H1 (cell line): ENCODE measurements around the gene FGD4. TPM values are rescaled to one million over a fixed set of nuclear protein-coding genes. Genes with fewer than 3 reads are reported as not detected.

Source experiments
- CTCF ChIA-PET: fragments of 300-600 bp; sonication (Branson Sonifier 250); formaldehyde crosslinking; loops from one replicate; lab custom pipeline; 2021; ENCODE audit not compliant: partially characterized antibody; lab: Charles Lee
- POLR2A ChIA-PET: fragments of 300-600 bp; sonication (Branson Sonifier 250); formaldehyde crosslinking; loops from one replicate; lab custom pipeline; 2021; ENCODE audit warnings: inconsistent platforms; ENCODE audit not compliant: partially characterized antibody; lab: Charles Lee
- DNase-seq, 2 experiments: peaks; one replicate each; pipeline versions ENCODE4 v3.0.0 to v3.0.0-alpha.2; 2010 to 2022; ENCODE audit warnings: low spot score in 2 of 2, low read depth in 1 of 2, mixed read lengths in 1 of 2
- FAIRE-seq: peaks from 2 replicates; lab custom pipeline; 2011; peaks lifted over from hg19 to GRCh38; lab: Jason Lieb, UNC
- H2AFZ ChIP-seq: 2 replicates; pipeline ENCODE4 v1.8.1; 2012; ENCODE audit warnings: low read length, inconsistent platforms
- H2AK5ac ChIP-seq: 2 replicates; pipeline ENCODE4 v1.6.1; 2013; ENCODE audit warnings: low read depth, low read length
- H2BK120ac ChIP-seq: replicated peaks from 2 replicates; pipeline ENCODE3; 2013; ENCODE audit warnings: low read depth, low read length, inconsistent platforms
- H2BK12ac ChIP-seq: 2 replicates; pipeline ENCODE4 v1.6.1; 2013; ENCODE audit warnings: low read depth, low read length
- H2BK15ac ChIP-seq: 2 replicates; pipeline ENCODE4 v1.6.1; 2013; ENCODE audit warnings: low read length
- H2BK20ac ChIP-seq: 2 replicates; pipeline ENCODE4 v1.6.1; 2013; ENCODE audit warnings: low read length
- H2BK5ac ChIP-seq: 2 replicates; pipeline ENCODE4 v1.6.1; 2013; ENCODE audit warnings: low read depth, low read length
- H3K14ac ChIP-seq: 2 replicates; pipeline ENCODE4 v1.6.1; 2013; ENCODE audit warnings: inconsistent platforms; ENCODE audit not compliant: insufficient read length
- H3K18ac ChIP-seq: 2 replicates; pipeline ENCODE4 v1.6.1; 2013; ENCODE audit warnings: low read length; ENCODE audit errors: extremely low read depth
- H3K23ac ChIP-seq: 2 replicates; pipeline ENCODE4 v1.6.1; 2013; ENCODE audit warnings: inconsistent platforms; ENCODE audit not compliant: insufficient read length
- H3K23me2 ChIP-seq: 2 replicates; pipeline ENCODE4 v1.6.1; 2013; ENCODE audit warnings: low read depth, low read length
- H3K27ac ChIP-seq: 2 replicates; pipeline ENCODE4 v1.6.1; 2011; ENCODE audit warnings: low read depth, low read length, inconsistent platforms
- H3K27me3 ChIP-seq, 4 experiments: replicated peaks in 1 of 4; 1 replicate in 1 of 4; 2 replicates in 3 of 4; pipeline versions ENCODE4 v1.6.1 to v1.8.1; 2011 to 2013; ENCODE audit warnings: low read length in 3 of 4, mild to moderate bottlenecking in 3 of 4, inconsistent platforms in 2 of 4, mixed read lengths in 2 of 4, moderate library complexity in 1 of 4; ENCODE audit not compliant: control insufficient read depth in 3 of 4, insufficient read depth in 3 of 4; ENCODE audit errors: extremely low read depth in 1 of 4
- H3K36me3 ChIP-seq, 4 experiments: 2 replicates each; pipeline versions ENCODE4 v1.6.1 to v1.8.1; 2011 to 2013; ENCODE audit warnings: mild to moderate bottlenecking in 4 of 4, low read length in 3 of 4, moderate library complexity in 2 of 4, control low read depth in 1 of 4, inconsistent platforms in 1 of 4; ENCODE audit not compliant: insufficient read depth in 4 of 4, control insufficient read depth in 2 of 4
- H3K4ac ChIP-seq: replicated peaks from 2 replicates; pipeline ENCODE3; 2013; ENCODE audit warnings: low read length, low read depth, mixed read lengths, inconsistent platforms; ENCODE audit not compliant: insufficient read length
- H3K4me1 ChIP-seq, 4 experiments: replicated peaks in 1 of 4; 1 replicate in 1 of 4; 2 replicates in 3 of 4; pipeline versions ENCODE4 v1.6.1 to v1.8.1; 2011 to 2013; ENCODE audit warnings: low read length in 3 of 4, inconsistent platforms in 2 of 4, mixed read lengths in 1 of 4; ENCODE audit not compliant: insufficient read depth in 4 of 4, control insufficient read depth in 3 of 4
- H3K4me2 ChIP-seq, 2 experiments: 2 replicates each; pipeline versions ENCODE4 v1.6.1 to v1.8.1; 2011 to 2013; ENCODE audit warnings: low read depth in 2 of 2, low read length in 2 of 2, control low read depth in 1 of 2, inconsistent platforms in 1 of 2, mild to moderate bottlenecking in 1 of 2; ENCODE audit not compliant: insufficient read depth in 1 of 2
- H3K4me3 ChIP-seq, 4 experiments: fragments of 200-600, 300-600 bp in 1 of 4; sonication (generic), shearing (Covaris generic), sonication (Bioruptor Twin) in 1 of 4; 2 replicates each; pipeline versions ENCODE4 v1.5.1 to v1.8.1; 2011 to 2016; ENCODE audit warnings: low read length in 4 of 4, low read depth in 3 of 4, control low read depth in 2 of 4, inconsistent platforms in 2 of 4, mild to moderate bottlenecking in 2 of 4, mixed read lengths in 1 of 4, moderate library complexity in 1 of 4; ENCODE audit not compliant: insufficient read depth in 2 of 4; ENCODE audit errors: extremely low read depth in 1 of 4
- H3K56ac ChIP-seq: replicated peaks from 2 replicates; pipeline ENCODE3; 2013; ENCODE audit warnings: low read depth, mild to moderate bottlenecking, mixed read lengths, low read length, inconsistent platforms; ENCODE audit not compliant: insufficient read length
- H3K79me1 ChIP-seq: 2 replicates; pipeline ENCODE4 v1.6.1; 2013; ENCODE audit warnings: low read depth, low read length, control low read depth
- H3K79me2 ChIP-seq, 2 experiments: 2 replicates each; pipeline versions ENCODE4 v1.6.1 to v1.8.1; 2012 to 2013; ENCODE audit warnings: low read length in 2 of 2, mild to moderate bottlenecking in 2 of 2, inconsistent platforms in 1 of 2; ENCODE audit not compliant: insufficient read depth in 2 of 2, control insufficient read depth in 1 of 2
- H3K9ac ChIP-seq, 4 experiments: replicated peaks in 1 of 4; 1 replicate in 1 of 4; 2 replicates in 3 of 4; pipeline versions ENCODE4 v1.6.1 to v1.8.1; 2011 to 2013; ENCODE audit warnings: low read depth in 3 of 4, low read length in 3 of 4, control low read depth in 2 of 4, mild to moderate bottlenecking in 2 of 4, moderate library complexity in 2 of 4, inconsistent platforms in 1 of 4; ENCODE audit errors: extremely low read depth in 1 of 4
- H3K9me3 ChIP-seq, 2 experiments: 2 replicates each; pipeline versions ENCODE4 v1.6.1 to v1.8.1; 2012 to 2013; ENCODE audit warnings: mild to moderate bottlenecking in 2 of 2, moderate library complexity in 2 of 2, control low read depth in 1 of 2, inconsistent platforms in 1 of 2, low read depth in 1 of 2, low read length in 1 of 2, mixed read lengths in 1 of 2; ENCODE audit not compliant: insufficient read depth in 2 of 2
- H4K20me1 ChIP-seq, 2 experiments: replicated peaks in 1 of 2; 2 replicates each; pipeline versions ENCODE3 to v1.8.1; 2011 to 2013; ENCODE audit warnings: inconsistent platforms in 2 of 2, low read length in 2 of 2, mild to moderate bottlenecking in 1 of 2; ENCODE audit not compliant: insufficient read depth in 2 of 2, control insufficient read depth in 1 of 2
- H4K5ac ChIP-seq: 2 replicates; pipeline ENCODE4 v1.6.1; 2013; ENCODE audit warnings: low read length, low read depth, mixed read lengths, inconsistent platforms; ENCODE audit not compliant: insufficient read length
- H4K8ac ChIP-seq: 2 replicates; pipeline ENCODE4 v1.8.0; 2013; ENCODE audit warnings: mild to moderate bottlenecking, moderate library complexity, low read length, inconsistent platforms; ENCODE audit not compliant: insufficient read depth; ENCODE audit errors: extremely low read depth
- H4K91ac ChIP-seq: replicated peaks from 2 replicates; pipeline ENCODE3; 2013; ENCODE audit warnings: low read length, mixed read lengths, inconsistent platforms; ENCODE audit not compliant: insufficient read length
- ASH2L ChIP-seq: fragments of 200-600, 300-600 bp; sonication (generic); IDR thresholded peaks from one replicate; pipeline ENCODE4 v1.7.1; 2017; ENCODE audit warnings: low read length
- BACH1 ChIP-seq: IDR thresholded peaks from 2 replicates; pipeline ENCODE4 v1.6.1; 2012; ENCODE audit warnings: low read length, improper control_type of control experiment
- EGR1 ChIP-seq: IDR thresholded peaks from 2 replicates; pipeline ENCODE4 v1.6.1; 2011; ENCODE audit warnings: low read depth, low read length, borderline replicate concordance
- GTF2F1 ChIP-seq: IDR thresholded peaks from 2 replicates; pipeline ENCODE4 v1.6.1; 2012; ENCODE audit warnings: low read depth, low read length, improper control_type of control experiment, borderline replicate concordance
- KDM1A ChIP-seq: fragments of 200-600, 300-600 bp; sonication (generic); IDR thresholded peaks from 2 replicates; pipeline ENCODE4 v1.7.1; 2016; ENCODE audit warnings: mild to moderate bottlenecking, low read length, borderline replicate concordance
- KDM5A ChIP-seq: fragments of 200-600 bp; IDR thresholded peaks from 2 replicates; pipeline ENCODE4 v1.7.1; 2012; ENCODE audit warnings: mild to moderate bottlenecking, low read length, inconsistent platforms, mixed read lengths
- RBBP5 ChIP-seq: IDR thresholded peaks from 2 replicates; pipeline ENCODE4 v1.7.1; 2012; ENCODE audit warnings: low read depth, mild to moderate bottlenecking, inconsistent platforms, low read length, moderate library complexity, borderline replicate concordance
- RNF2 ChIP-seq: fragments of 200-900, 300-1000 bp; sonication (generic); IDR thresholded peaks from 2 replicates; pipeline ENCODE4 v1.7.1; 2016; ENCODE audit warnings: borderline replicate concordance, low read depth, mild to moderate bottlenecking, antibody characterized with exemption, low read length; ENCODE audit not compliant: poor library complexity, severe bottlenecking; ENCODE audit errors: missing control alignments
- SIRT6 ChIP-seq: IDR thresholded peaks from one replicate; pipeline ENCODE4 v1.7.1; 2012; ENCODE audit warnings: low read length, inconsistent platforms
- TEAD4 ChIP-seq: IDR thresholded peaks from 2 replicates; pipeline ENCODE4 v1.6.1; 2012; ENCODE audit warnings: low read depth, low read length, inconsistent platforms, mixed read lengths
- WGBS, 2 experiments: shearing (Covaris generic) in 1 of 2; methylation state at CpG; one replicate each; pipeline versions ENCODE4 v1.1.6 to v1.1.7; 2013 to 2015; ENCODE audit warnings: low lambda C conversion rate in 2 of 2, mixed read lengths in 2 of 2, inconsistent platforms in 1 of 2, low coverage in 1 of 2, missing lambda C conversion rate in 1 of 2; ENCODE audit not compliant: insufficient replicate concordance in 2 of 2, insufficient coverage in 1 of 2, insufficient read length in 1 of 2; ENCODE audit errors: extremely low coverage in 1 of 2, missing lambda C conversion rate in 1 of 2; 5-methylcytosine and 5-hydroxymethylcytosine counted together
- polyA plus RNA-seq, 7 experiments: library from polyadenylated mRNA; depleted of rRNA in 3 of 7; stranded (reverse) in 5 of 7; unstranded in 2 of 7; fragments of >200 nt in 5 of 7; fragments of 200-250 nt in 2 of 7; gene quantifications; 1 replicate in 5 of 7; 2 replicates in 1 of 7; 4 replicates in 1 of 7; pipeline versions ENCODE4 v1.2.1 to v1.2.3, GENCODE V29; 2011 to 2013; ENCODE audit warnings: missing spikeins in 2 of 7, mixed read lengths in 2 of 7
- total RNA-seq: library from RNA; stranded (reverse); fragmentation: NEBNext Ultra II Directional; extraction: Animal tissue kit (Norgen Biotek cat#: 25700); gene quantifications from 2 replicates; pipeline ENCODE4 v1.2.1, GENCODE V29; 2021
- TF ChIP-seq, protein P1 (sequence below), 3 experiments: IDR thresholded peaks; 1 replicate in 2 of 3; 2 replicates in 1 of 3; pipeline versions ENCODE4 v1.5.1 to v1.6.1; 2011; ENCODE audit warnings: low read length in 3 of 3, mild to moderate bottlenecking in 3 of 3, inconsistent platforms in 2 of 3, low read depth in 1 of 3, moderate library complexity in 1 of 3; ENCODE audit not compliant: insufficient read depth in 1 of 3; ENCODE audit errors: control extremely low read depth in 1 of 3

Gene FGD4
- total and polyA plus RNA-seq, 2 of the 8 experiments (the other 6 are each of a cell fraction or from before 2014, with no cell fraction given) = 8.5 to 48.2 TPM

DNA sequence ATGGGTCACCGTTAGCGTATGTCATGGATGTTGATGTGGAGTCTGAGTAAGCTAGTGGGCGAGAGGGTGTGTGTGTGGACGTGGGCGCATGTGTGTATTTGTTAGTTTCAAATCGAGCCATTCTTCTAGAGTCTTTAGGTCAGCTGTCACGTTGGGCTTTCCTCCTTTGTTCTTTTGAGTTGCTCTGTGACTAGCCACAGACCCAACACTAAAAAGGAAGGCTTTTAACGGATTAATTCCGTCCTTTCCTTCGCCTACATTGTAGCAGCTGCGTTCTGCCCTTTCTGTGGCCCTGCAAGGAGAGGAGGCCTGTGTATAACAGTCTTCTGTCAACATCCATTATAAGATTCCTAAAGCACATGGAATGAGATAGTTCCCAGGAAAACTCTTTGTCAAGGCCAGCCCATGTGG lies 162.6 kb downstream of the FGD4 start:
- Histone ChIP-seq H3K56ac (no peak overlapping the region), H3K18ac (no peak overlapping the region), H2AK5ac (no peak overlapping the region), H3K4me2 (peak overlapping the region in 1 of 2 experiments; percentile 28; a peak in 1 of 4 replicates), H3K9ac (no peak overlapping the region; a peak in 1 of 7 replicates), H3K27ac (no peak overlapping the region; the same call in 1 of the 2 replicates), H4K5ac (no peak overlapping the region), H4K8ac (no peak overlapping the region), H3K27me3 (no peaks in the 10 kb centered on the region), H2AFZ (no peak overlapping the region), H2BK15ac (no peak overlapping the region), H2BK20ac (no peak overlapping the region), H3K14ac (no peak overlapping the region), H3K23me2 (no peaks in the 10 kb centered on the region; the same call in 1 of the 2 replicates), H3K79me2 (peaks cover 0 to 78% of the 10 kb centered on the region in 2 experiments; a peak in 3 of 4 replicates), H4K91ac (no peak overlapping the region), H3K23ac (no peak overlapping the region), H2BK120ac (peak overlapping the region; percentile 39), H2BK5ac (no peak overlapping the region), H4K20me1 (peaks cover 5 to 11% of the 10 kb centered on the region in 2 experiments), H3K9me3 (peaks cover 0 to 7% of the 10 kb centered on the region in 2 experiments; a peak in 1 of 4 replicates), H3K4ac (no peak overlapping the region), H3K4me1 (peaks cover 3 to 16% (median 15%) of the 10 kb centered on the region in 4 experiments), H2BK12ac (no peak overlapping the region), H3K79me1 (peaks cover 3% of the 10 kb centered on the region; the same call in 1 of the 2 replicates), H3K4me3 (no peak overlapping the region), H3K36me3 (peaks cover 0 to 19% (median 10%) of the 10 kb centered on the region in 4 experiments; a peak in 5 of 8 replicates)
- FAIRE-seq = no peak
- POLR2A ChIA-PET = no interaction called here
- 92% methylated on average over 11 of the region's 11 CpGs; no CpG with 5 or more reads in 1 of the 2 experiments for WGBS, 2 experiments
- DNase-seq = no peak
- CTCF ChIA-PET = interaction anchor here (0.5 to 2.2 kb wide), 2 partner anchors 49 to 151 kb away, joined by 3 to 4 read pairs; no protein-coding TSS in a partner anchor
- TF ChIP-seq, protein P1, sequence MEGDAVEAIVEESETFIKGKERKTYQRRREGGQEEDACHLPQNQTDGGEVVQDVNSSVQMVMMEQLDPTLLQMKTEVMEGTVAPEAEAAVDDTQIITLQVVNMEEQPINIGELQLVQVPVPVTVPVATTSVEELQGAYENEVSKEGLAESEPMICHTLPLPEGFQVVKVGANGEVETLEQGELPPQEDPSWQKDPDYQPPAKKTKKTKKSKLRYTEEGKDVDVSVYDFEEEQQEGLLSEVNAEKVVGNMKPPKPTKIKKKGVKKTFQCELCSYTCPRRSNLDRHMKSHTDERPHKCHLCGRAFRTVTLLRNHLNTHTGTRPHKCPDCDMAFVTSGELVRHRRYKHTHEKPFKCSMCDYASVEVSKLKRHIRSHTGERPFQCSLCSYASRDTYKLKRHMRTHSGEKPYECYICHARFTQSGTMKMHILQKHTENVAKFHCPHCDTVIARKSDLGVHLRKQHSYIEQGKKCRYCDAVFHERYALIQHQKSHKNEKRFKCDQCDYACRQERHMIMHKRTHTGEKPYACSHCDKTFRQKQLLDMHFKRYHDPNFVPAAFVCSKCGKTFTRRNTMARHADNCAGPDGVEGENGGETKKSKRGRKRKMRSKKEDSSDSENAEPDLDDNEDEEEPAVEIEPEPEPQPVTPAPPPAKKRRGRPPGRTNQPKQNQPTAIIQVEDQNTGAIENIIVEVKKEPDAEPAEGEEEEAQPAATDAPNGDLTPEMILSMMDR (IDR thresholded peaks at IDR 0.05; ENCODE audit: control extremely low read depth in 1 of 3, insufficient read depth in 1 of 3, low read depth in 1 of 3, low read length in 3 of 3) = no peak
- no peak for TF ChIP-seq TEAD4
- TF ChIP-seq RNF2 = no peak
- no peak for TF ChIP-seq BACH1
- no peak for TF ChIP-seq SIRT6
- TF ChIP-seq RBBP5 = no peak
- no peak for TF ChIP-seq ASH2L
- TF ChIP-seq KDM1A = no peak
- no peak for TF ChIP-seq GTF2F1
- TF ChIP-seq KDM5A = no peak
- no peak for TF ChIP-seq EGR1
